Fibroblast of villous mesenchyme (primary cell): Measurements from ENCODE around the gene CBARP. TPM values are rescaled to one million over a fixed set of nuclear protein-coding genes. Genes with fewer than 3 reads are reported as not detected.

ENCODE experiments used
- DNase-seq: peaks from one replicate; pipeline ENCODE4 v3.0.0-alpha.2; 2010; ENCODE audit warnings: low read depth
- H3K4me3 ChIP-seq: 2 replicates; pipeline ENCODE4 v1.5.1; 2011; ENCODE audit warnings: low read depth, mild to moderate bottlenecking, low read length
- CTCF ChIP-seq: IDR thresholded peaks from 2 replicates; pipeline ENCODE4 v1.5.1; 2012; ENCODE audit warnings: low read depth, mild to moderate bottlenecking, low read length; ENCODE audit not compliant: insufficient read depth
- total RNA-seq: library from RNA; depleted of rRNA; stranded (reverse); fragments of >200 nt; gene quantifications from 2 replicates; pipeline ENCODE4 v1.2.3, GENCODE V29; 2012

The CBARP gene
- total RNA-seq, 1 donor = 6.0 TPM

- DNase-seq = no peak
- H3K4me3 ChIP-seq = no peak overlapping the region
- TF ChIP-seq CTCF = no peak
Measured at GRCh38 chr19:1189419-1189818, 48.4 kb downstream of the CBARP start.

DNA sequence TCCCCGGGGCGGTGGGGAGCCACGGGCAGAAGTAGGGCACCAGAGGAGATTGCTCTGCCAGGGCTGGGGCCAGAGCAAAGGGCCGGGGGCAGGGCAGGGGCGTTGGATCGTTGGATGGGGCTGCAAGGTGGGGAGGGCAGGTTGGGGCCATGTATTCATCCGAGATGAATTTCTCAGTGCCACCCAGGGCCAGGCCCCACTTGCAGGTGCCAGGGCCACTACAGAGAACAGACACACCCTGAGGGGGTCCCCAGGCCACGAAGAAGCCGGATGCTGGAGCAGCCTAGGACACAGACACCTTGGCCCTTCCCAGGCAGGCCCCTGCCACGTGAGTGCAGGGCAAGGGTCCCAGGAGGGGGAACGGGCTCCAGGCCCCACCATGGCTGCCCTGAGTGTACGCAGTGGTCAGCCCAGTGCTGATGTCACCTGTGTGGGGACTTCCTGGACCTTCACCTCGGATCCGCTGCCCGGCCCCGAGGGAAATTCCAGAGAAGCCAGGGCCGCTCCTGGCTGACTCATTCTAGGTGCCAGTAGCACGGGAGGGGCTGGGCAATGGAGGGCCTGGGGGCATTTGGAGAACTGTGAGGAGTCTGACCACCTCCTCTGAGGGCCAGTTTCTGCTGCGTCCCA is 54.1 kb downstream of the CBARP start:
- DNase-seq = no peak
- TF ChIP-seq CTCF = no peak
- no peak overlapping the region for H3K4me3 ChIP-seq

- DNase-seq = no peak
- no peak overlapping the region for H3K4me3 ChIP-seq
- TF ChIP-seq CTCF = no peak
Measured at GRCh38 chr19:1182727-1183126, 55.1 kb downstream of the CBARP start.

DNA sequence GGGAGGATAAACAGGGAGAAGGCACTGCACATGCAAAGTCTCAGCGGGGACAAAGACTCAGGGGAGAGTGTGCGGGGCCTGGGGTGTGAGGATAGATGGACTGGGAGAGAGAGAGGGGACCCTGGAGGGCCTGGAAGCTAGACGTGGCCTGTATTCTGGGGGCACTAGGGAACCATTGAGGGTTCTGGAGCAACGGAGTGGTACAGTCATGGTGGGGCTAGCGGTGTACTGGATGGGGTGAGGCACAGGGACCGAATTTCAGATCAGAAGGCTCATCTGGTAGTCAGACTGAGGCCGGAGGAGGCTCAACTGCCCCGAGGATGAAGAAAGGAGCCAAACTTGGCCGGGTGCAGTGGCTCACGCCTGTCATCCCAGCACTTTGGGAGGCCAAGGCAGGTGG is 55.7 kb downstream of the CBARP start:
- no peak for TF ChIP-seq CTCF
- DNase-seq = no peak
- H3K4me3 ChIP-seq = no peak overlapping the region

DNA sequence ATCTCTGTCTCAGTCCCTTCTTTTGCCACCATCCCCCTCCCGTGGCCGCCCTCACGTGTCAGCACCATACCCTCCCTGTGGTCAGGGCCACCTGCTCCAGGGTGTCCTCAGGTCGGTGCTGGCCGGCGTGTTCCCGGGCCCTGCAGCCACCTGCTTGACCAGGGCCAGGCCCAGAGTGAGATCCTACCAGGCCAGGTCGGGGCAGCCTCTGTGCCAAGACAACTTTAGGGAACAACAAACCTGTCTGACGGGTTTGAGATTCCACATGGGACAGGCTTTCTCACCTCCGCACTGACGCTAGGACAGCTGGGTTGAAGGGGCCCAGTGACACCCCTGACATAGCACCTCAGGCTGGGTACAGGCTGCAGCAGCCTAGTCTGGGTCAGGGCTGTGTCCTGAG is 56.2 kb downstream of the CBARP start:
- H3K4me3 ChIP-seq = no peak overlapping the region
- TF ChIP-seq CTCF = no peak
- no peak for DNase-seq

Other genes with a start within 250 kb of the CBARP start
- gene GRIN3B, start 237.6 kb downstream of the CBARP start, total RNA-seq = under 0.01 TPM in 2 replicates
- 79.2 and 84.6 TPM in 2 replicates for gene TMEM259, start 216.9 kb downstream of the CBARP start, total RNA-seq
- not detected in 2 replicates for gene RNU6-2, start 216.5 kb downstream of the CBARP start, total RNA-seq
- gene CNN2, start 211.4 kb downstream of the CBARP start, total RNA-seq = 508 and 544 TPM in 2 replicates
- gene ABCA7, start 197.9 kb downstream of the CBARP start, total RNA-seq = 11.2 and 13.9 TPM in 2 replicates
- 0.43 and 0.97 TPM in 2 replicates for gene ARHGAP45, start 170.8 kb downstream of the CBARP start, total RNA-seq
- 69.5 and 71.2 TPM in 2 replicates for gene POLR2E, start 142.6 kb downstream of the CBARP start, total RNA-seq
- gene GPX4, start 134.0 kb downstream of the CBARP start, total RNA-seq = 254 and 337 TPM in 2 replicates
- gene SBNO2, start 63.7 kb downstream of the CBARP start, total RNA-seq = 69.5 and 69.9 TPM in 2 replicates
- gene STK11, start 32.2 kb downstream of the CBARP start, total RNA-seq = 90.8 and 94.1 TPM in 2 replicates
- gene ATP5F1D, start 3.7 kb upstream of the CBARP start, total RNA-seq = 12.1 and 15.1 TPM in 2 replicates
- gene MIDN, start 10.6 kb upstream of the CBARP start, total RNA-seq = 14.2 and 15.5 TPM in 2 replicates
- gene CIRBP, start 31.3 kb upstream of the CBARP start, total RNA-seq = 85.5 and 140 TPM in 2 replicates
- 17.3 and 21.9 TPM in 2 replicates for gene FAM174C, start 37.5 kb upstream of the CBARP start, total RNA-seq
- not detected in 2 replicates for gene EFNA2, start 47.9 kb upstream of the CBARP start, total RNA-seq
- gene NDUFS7, start 145.9 kb upstream of the CBARP start, total RNA-seq = 33.7 and 61.2 TPM in 2 replicates
- 23.3 and 29.6 TPM in 2 replicates for gene GAMT, start 163.5 kb upstream of the CBARP start, total RNA-seq
- gene DAZAP1, start 169.6 kb upstream of the CBARP start, total RNA-seq = 54.4 and 61.7 TPM in 2 replicates
- gene RPS15, start 200.4 kb upstream of the CBARP start, total RNA-seq = 346 and 444 TPM in 2 replicates
- gene APC2, start 212.1 kb upstream of the CBARP start, total RNA-seq = 0.32 and 0.43 TPM in 2 replicates
- gene C19orf25, start 241.2 kb upstream of the CBARP start, total RNA-seq = 29.6 and 32.8 TPM in 2 replicates